Stimulated activated naive CD8-positive, alpha-beta T cell treated with anti-CD3 and anti-CD28 coated beads, Interleukin-15, Interleukin-2, amounts not matched to agents 100 U/mL and 50 U/mL, for 24 hours (primary cell): Measurements from ENCODE around the gene KSR1.
"Not testable (repeated sequence)": the region's sequence is repeated elsewhere in the genome, so short reads cannot be mapped to it uniquely, and the experiment has no call there.

Experiments used
- ATAC-seq: fragments of 150-1000 bp; cut with Tn5 transposase; one replicate; pipeline ENCODE4 v1.10.0; 2021
- DNase-seq: peaks from one replicate; pipeline ENCODE4 v3.0.0; 2021

KSR1 gene

DNA sequence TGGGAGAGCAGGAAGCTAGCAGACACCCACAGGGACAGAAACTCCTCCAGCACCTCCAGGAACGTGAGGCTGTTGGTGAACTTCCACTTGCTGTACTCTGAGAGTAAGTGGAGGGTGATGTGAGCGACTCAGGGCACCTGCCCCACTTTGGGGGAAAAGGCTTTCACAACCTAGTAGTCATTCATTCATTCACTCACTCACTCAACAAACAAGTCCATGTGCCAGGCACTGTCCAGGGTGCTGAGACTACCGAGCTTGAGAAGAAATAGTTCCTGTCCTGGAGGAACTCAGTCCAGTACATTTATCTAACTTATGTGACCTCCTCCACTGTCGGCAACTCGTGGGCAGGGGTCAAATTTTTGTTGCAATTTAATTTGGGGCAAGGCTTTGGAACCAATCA, 201.4 kb downstream of the KSR1 start:
- ATAC-seq (no peak), DNase-seq (no peak)

GRCh38 chr17:27659683-27660082, 203.4 kb downstream of the KSR1 start:
- ATAC-seq: no peak
- DNase-seq: no peak

GRCh38 chr17:27660436-27660835, 204.2 kb downstream of the KSR1 start:
- no peak for ATAC-seq
- DNase-seq: no peak

DNA sequence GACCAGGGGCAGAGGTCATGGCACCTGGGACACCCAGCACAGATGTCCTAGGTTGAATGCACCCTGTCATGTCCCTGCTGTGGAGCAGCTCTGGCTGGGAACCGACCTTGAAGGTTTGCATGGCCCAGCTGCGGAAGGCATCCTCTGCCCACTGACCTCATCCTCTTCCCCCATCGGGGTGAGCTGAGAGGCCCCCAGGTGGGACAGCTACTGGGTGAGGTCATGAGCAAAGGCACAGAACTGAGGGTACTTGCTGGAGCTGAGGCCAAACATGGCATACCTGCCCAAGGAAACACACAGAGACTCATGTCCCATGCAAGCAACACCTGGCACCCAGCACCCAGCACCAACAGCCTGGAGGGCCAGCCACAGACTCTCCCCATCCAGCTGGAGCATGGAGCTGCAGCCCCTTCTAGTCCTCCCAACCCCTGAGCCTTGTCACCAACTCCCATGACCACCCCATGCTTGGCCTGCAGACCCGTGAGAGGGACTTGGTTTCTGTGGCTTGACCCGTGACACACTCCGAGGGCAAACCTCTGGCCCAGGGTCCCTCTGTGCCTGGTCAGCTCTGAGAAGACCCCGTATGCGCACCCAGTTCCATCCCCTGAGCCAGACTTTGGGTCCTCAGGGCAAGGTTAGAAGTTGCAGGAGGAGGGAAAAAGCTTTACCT, 207.8 kb downstream of the KSR1 start:
- ATAC-seq: no peak
- DNase-seq: no peak

DNA sequence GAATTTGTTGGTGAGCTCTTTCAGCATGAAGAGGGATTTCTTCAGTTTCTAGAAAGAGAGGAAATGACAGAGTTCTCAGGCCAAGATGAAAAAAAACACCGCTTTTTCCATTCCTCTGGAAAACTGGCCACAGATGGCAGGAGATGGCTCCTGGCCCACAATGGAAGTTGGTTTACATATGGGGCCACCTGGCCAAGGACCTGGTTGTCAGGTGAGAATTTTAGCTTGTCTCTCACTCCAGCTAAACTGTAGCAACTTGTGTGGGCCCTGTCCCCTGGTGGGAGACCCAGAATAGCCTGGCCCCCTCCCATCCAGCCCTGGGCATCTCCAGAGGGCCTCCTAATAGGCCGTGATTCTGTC, 208.3 kb downstream of the KSR1 start:
- DNase-seq (no peak), ATAC-seq (no peak)

DNA sequence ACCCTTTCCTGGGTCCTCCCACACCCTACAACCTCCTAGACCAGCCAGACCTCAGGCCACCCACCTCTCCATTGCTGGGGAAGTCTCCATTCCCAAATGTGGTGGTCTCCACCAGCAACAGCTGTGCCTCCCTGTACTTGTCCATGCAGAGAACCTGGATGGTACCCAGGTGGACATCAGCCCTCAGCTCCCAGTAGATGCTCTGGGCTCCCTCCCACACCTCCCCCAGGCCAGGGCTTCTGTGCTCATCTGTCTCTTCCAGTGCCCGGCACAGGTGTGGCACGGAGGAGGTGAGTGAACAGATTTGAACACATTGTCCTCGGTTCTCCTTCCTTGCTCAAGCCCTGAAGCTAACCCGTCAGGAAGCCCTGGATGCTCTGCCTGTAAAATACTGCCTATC, 209.3 kb downstream of the KSR1 start:
- ATAC-seq (no peak), DNase-seq (no peak)

- DNase-seq, ATAC-seq: not testable (repeated sequence)
Measured at GRCh38 chr17:27666270-27666669, 210.0 kb downstream of the KSR1 start.

- DNase-seq (no peak), ATAC-seq (no peak)
Measured at GRCh38 chr17:27666831-27667560, 210.7 kb downstream of the KSR1 start.

- no peak for ATAC-seq
- DNase-seq: no peak
Measured at GRCh38 chr17:27667656-27668487, 211.6 kb downstream of the KSR1 start.

DNA sequence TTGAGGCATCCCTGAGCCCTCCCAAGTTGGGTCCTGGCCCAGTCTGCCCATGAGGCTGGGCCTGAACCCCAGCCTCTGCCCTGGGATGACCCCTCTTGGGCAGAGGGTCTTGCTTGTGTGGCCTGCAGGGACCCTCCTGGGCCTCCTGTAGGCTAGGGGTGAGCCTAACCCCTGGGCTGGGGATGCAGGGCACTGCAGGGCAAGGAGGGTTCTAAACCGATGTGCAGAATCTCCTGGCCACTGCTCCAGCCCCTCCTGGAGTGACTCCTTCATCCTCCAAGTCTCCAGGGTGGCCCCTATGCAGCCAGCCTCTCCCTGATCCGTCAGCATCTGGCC, 212.2 kb downstream of the KSR1 start:
- ATAC-seq (no peak), DNase-seq (no peak)

DNA sequence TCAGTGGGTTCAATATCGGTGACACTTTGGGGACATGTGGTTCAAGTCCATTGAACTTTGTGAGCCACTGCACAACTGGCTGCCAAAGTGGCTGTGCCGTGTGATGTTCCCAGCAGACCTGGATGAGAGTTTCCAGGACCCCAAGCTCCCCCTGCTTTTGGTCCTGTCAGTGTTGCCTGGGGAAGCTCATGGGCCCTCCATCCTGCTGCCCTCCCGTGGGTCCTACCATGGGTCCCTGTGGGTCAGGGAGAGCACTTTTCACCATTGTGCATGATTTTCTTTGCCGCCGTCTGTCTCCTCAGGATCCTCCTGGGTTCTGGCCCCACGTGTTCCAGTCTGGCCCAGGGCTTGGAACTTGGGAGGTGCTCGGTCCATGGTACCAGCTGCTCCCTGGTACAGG, 212.9 kb downstream of the KSR1 start:
- no peak for ATAC-seq
- no peak for DNase-seq

- no peak for ATAC-seq
Measured at GRCh38 chr17:27669850-27670249, 213.6 kb downstream of the KSR1 start.

GRCh38 chr17:27670791-27671590, 214.7 kb downstream of the KSR1 start:
- no peak for DNase-seq
- no peak for ATAC-seq

More at GRCh38 chr17:27669850-27670249, 213.6 kb downstream of the KSR1 start:
- no peak for DNase-seq

DNA sequence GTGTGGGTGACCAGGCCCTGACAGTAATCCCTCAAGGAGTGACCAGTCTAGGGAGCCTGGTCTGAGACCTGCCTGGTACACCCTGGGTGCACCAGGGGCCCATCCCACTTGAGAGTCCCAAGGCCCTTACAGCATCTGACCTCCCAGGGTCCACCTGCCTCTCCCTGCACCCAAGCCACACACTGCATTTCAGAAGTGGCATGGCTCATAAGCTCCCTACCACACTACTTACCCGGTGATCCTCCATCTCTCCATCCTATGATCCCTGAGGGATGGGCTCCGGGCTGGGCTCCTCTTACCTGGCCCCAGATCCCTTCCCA, 215.3 kb downstream of the KSR1 start:
- DNase-seq: no peak
- ATAC-seq: no peak

GRCh38 chr17:27671977-27672480, 215.8 kb downstream of the KSR1 start:
- not testable (repeated sequence) for ATAC-seq, DNase-seq

DNA sequence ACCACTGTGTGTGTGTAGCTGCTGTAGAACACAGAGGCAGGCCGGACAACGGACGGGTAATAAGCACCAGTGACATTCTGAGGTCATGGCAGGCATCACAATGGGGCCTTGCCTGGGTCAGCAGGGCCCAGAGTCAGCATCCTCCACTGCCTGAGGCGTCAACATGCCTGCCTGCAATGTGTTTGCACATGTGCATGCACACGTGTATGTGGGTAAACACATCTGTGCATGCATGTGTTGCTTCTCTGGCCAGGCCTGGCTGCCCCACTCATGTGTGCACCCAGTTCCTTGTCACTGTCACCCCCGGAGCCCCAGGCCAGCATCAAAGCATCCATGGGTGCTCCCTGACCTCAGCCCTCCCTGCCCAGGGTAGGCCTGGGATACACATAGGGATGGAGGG, 218.1 kb downstream of the KSR1 start:
- DNase-seq: no peak
- no peak for ATAC-seq
